Endothelial cell of umbilical vein (primary cell): ENCODE data around the gene SGCG. TPM values are rescaled to one million over a fixed set of nuclear protein-coding genes. Genes with fewer than 3 reads are reported as not detected.

Experiments used
- BruUV-seq: library from RNA; stranded (reverse); fragments of 400-500 nt; replicated peaks from 2 replicates; lab custom pipeline; 2021; lab: Mats Ljungman, UMichigan
- CTCF ChIA-PET: fragments of 300-600, 350-600 bp; sonication (Branson Sonifier 250); formaldehyde crosslinking; loops from one replicate; lab custom pipeline; 2021; ENCODE audit warnings: antibody characterized with exemption, inconsistent platforms; lab: Charles Lee
- POLR2A ChIA-PET: fragments of 300-600, 350-600 bp; sonication (Branson Sonifier 250); formaldehyde crosslinking; loops from one replicate; lab custom pipeline; 2021; ENCODE audit warnings: antibody characterized with exemption, inconsistent platforms; lab: Charles Lee
- DNase-seq: peaks from one replicate; pipeline ENCODE4 v3.0.0-alpha.2; 2011; ENCODE audit warnings: low read depth, low spot score
- FAIRE-seq: peaks from 2 replicates; lab custom pipeline; 2011; peaks lifted over from hg19 to GRCh38; lab: Jason Lieb, UNC
- H2AFZ ChIP-seq: 2 replicates; pipeline ENCODE4 v1.6.0; 2012; ENCODE audit warnings: low read depth, low read length, control low read depth, inconsistent platforms
- H3K27ac ChIP-seq: 2 replicates; pipeline ENCODE4 v1.5.1; 2011; ENCODE audit warnings: low read depth, mild to moderate bottlenecking, control low read depth, low read length, moderate library complexity; ENCODE audit not compliant: insufficient read depth
- H3K27me3 ChIP-seq, 2 experiments: 2 replicates each; pipeline versions ENCODE4 v1.6.0 to v1.6.1; 2011; ENCODE audit warnings: low read length in 2 of 2, mixed read lengths in 1 of 2; ENCODE audit not compliant: control insufficient read depth in 2 of 2, insufficient read depth in 2 of 2
- H3K36me3 ChIP-seq, 2 experiments: 2 replicates in 1 of 2; 3 replicates in 1 of 2; pipeline ENCODE4 v1.5.1; 2011; ENCODE audit warnings: low read length in 2 of 2, mild to moderate bottlenecking in 1 of 2, moderate library complexity in 1 of 2; ENCODE audit not compliant: control insufficient read depth in 2 of 2, insufficient read depth in 2 of 2; ENCODE audit errors: extremely low read depth in 1 of 2
- H3K4me1 ChIP-seq: 3 replicates; pipeline ENCODE4 v1.5.1; 2011; ENCODE audit warnings: mild to moderate bottlenecking, low read length; ENCODE audit not compliant: control insufficient read depth, insufficient read depth; ENCODE audit errors: extremely low read depth
- H3K4me2 ChIP-seq: 2 replicates; pipeline ENCODE4 v1.6.1; 2011; ENCODE audit warnings: low read length, control low read depth, mixed read lengths; ENCODE audit not compliant: insufficient read depth
- H3K4me3 ChIP-seq, 3 experiments: fragments of 200-600 bp in 1 of 3; sonication (generic), shearing (Covaris generic) in 1 of 3; replicated peaks in 1 of 3; 2 replicates each; pipeline ENCODE4 v1.5.1; 2011 to 2016; ENCODE audit warnings: control low read depth in 3 of 3, low read length in 3 of 3, mild to moderate bottlenecking in 2 of 3, inconsistent platforms in 1 of 3, low read depth in 1 of 3, moderate library complexity in 1 of 3; ENCODE audit not compliant: insufficient read depth in 1 of 3
- H3K79me2 ChIP-seq: 2 replicates; pipeline ENCODE4 v1.6.0; 2012; ENCODE audit warnings: low read length, inconsistent platforms; ENCODE audit not compliant: control insufficient read depth, insufficient read depth
- H3K9ac ChIP-seq: replicated peaks from 2 replicates; pipeline ENCODE3; 2011; ENCODE audit warnings: low read length, control low read depth; ENCODE audit not compliant: insufficient read depth; ENCODE audit errors: extremely low read depth
- H3K9me1 ChIP-seq: replicated peaks from 3 replicates; pipeline ENCODE4 v1.6.0; 2011; ENCODE audit warnings: mild to moderate bottlenecking, low read length; ENCODE audit not compliant: control insufficient read depth, insufficient read depth; ENCODE audit errors: extremely low read depth
- H3K9me3 ChIP-seq: replicated peaks from 2 replicates; pipeline ENCODE4 v1.5.1; 2012; ENCODE audit warnings: low read length, inconsistent platforms; ENCODE audit not compliant: control insufficient read depth, insufficient read depth
- H4K20me1 ChIP-seq: replicated peaks from 2 replicates; pipeline ENCODE3; 2011; ENCODE audit warnings: mild to moderate bottlenecking, low read length; ENCODE audit not compliant: control insufficient read depth, insufficient read depth; ENCODE audit errors: extremely low read depth
- CTCF ChIP-seq, 2 donors: IDR thresholded peaks; 1 replicate in 1 of 2; 2 replicates in 1 of 2; pipeline ENCODE4 v1.5.1; 2011; ENCODE audit warnings: low read length in 2 of 2, mild to moderate bottlenecking in 2 of 2, moderate library complexity in 2 of 2, control low read depth in 1 of 2, inconsistent platforms in 1 of 2, low read depth in 1 of 2; ENCODE audit not compliant: insufficient read depth in 1 of 2; ENCODE audit errors: extremely low read depth in 1 of 2
- EZH2 ChIP-seq: IDR thresholded peaks from 2 replicates; pipeline ENCODE4 v1.6.1; 2012; ENCODE audit warnings: borderline replicate concordance, low read depth, mild to moderate bottlenecking, moderate library complexity, low read length, inconsistent platforms; ENCODE audit not compliant: severe bottlenecking
- FOS ChIP-seq: IDR thresholded peaks from 2 replicates; pipeline ENCODE4 v1.6.1; 2011; ENCODE audit warnings: mild to moderate bottlenecking, low read length, moderate library complexity, borderline replicate concordance; ENCODE audit not compliant: insufficient read depth
- GATA2 ChIP-seq: IDR thresholded peaks from 2 replicates; pipeline ENCODE4 v1.7.0; 2011; ENCODE audit warnings: low read depth, mild to moderate bottlenecking, moderate library complexity, mixed read lengths, low read length; ENCODE audit not compliant: insufficient read length, insufficient read depth
- JUN ChIP-seq: IDR thresholded peaks from 2 replicates; pipeline ENCODE4 v1.6.1; 2011; ENCODE audit warnings: borderline replicate concordance, low read depth; ENCODE audit not compliant: insufficient read length, insufficient read depth
- MYC ChIP-seq: IDR thresholded peaks from one replicate; pipeline ENCODE4 v1.6.1; 2011; ENCODE audit warnings: mild to moderate bottlenecking, low read depth, low read length
- POLR2A ChIP-seq: IDR thresholded peaks from 2 replicates; pipeline ENCODE4 v1.6.1; 2012; ENCODE audit warnings: low read depth, mild to moderate bottlenecking, control low read depth, low read length
- POLR2AphosphoS5 ChIP-seq: IDR thresholded peaks from 2 replicates; pipeline ENCODE4 v1.6.1; 2012; ENCODE audit warnings: low read depth, mild to moderate bottlenecking, control low read depth, low read length, moderate library complexity; ENCODE audit not compliant: insufficient read depth
- dilution Hi-C: fragments of 300-500 bp; cut with MboI; formaldehyde crosslinking; loops from one replicate; pipeline ENCODE4 v1.15.0; 2019; ENCODE audit warnings: low sequenced_read_pairs; ENCODE audit not compliant: extremely low pct_ligation_motif_present
- intact Hi-C: fragments of 100-400 bp; cut with micrococcal nuclease; formaldehyde crosslinking; loops from one replicate; pipeline ENCODE4 v1.10.0; 2022
- polyA plus RNA-seq, 4 experiments: library from polyadenylated mRNA; depleted of rRNA in 3 of 4; stranded (reverse) in 3 of 4; unstranded in 1 of 4; fragments of >200 nt; gene quantifications; 2 replicates each; pipeline versions ENCODE4 v1.2.1 to v1.2.3, GENCODE V29; 2011 to 2012; ENCODE audit warnings: missing spikeins in 1 of 4
- total RNA-seq: library from RNA; stranded (reverse); gene quantifications from 2 replicates; pipeline ENCODE4 v1.2.3, GENCODE V29; 2021
- TF ChIP-seq, protein P1 (sequence below): IDR thresholded peaks from 2 replicates; pipeline ENCODE4 v1.6.1; 2011; ENCODE audit not compliant: insufficient read depth, insufficient read length

The SGCG gene
- total and polyA plus RNA-seq, 2 donors (not counting 3 experiments of a cell fraction or from before 2014, with no cell fraction given), result 0.22 TPM; not detected in 1

DNA sequence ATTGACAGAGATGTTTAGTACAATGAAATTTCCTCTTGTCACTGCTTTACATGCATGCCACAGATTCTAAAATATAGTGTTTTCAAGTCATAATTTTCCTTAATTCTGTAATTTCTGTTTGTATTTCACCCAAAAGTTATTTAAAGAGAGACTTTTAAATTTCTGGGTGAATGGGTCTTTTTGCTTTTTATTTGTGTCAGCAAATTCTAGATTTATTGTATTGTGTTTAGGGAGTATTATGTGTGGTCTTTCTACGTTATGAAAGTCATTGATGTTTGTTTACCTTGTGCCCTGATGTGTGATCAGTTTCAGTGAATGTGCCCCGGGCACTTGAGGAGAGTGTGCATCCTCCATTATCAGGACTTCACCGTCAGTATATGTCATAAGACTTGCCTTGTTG lies 92.7 kb downstream of the SGCG start:
- Histone ChIP-seq H3K4me2 (no peak overlapping the region), H4K20me1 (no peaks in the 10 kb centered on the region), H3K9me3 (no peaks in the 10 kb centered on the region), H3K9ac (no peak overlapping the region), H3K36me3 (no peaks in the 10 kb centered on the region), H3K27me3 (no peaks in the 10 kb centered on the region), H3K4me1 (no peaks in the 10 kb centered on the region), H3K4me3 (no peak overlapping the region), H2AFZ (no peak overlapping the region), H3K27ac (no peak overlapping the region), H3K79me2 (no peaks in the 10 kb centered on the region), H3K9me1 (no peaks in the 10 kb centered on the region)
- TF ChIP-seq, protein P1, sequence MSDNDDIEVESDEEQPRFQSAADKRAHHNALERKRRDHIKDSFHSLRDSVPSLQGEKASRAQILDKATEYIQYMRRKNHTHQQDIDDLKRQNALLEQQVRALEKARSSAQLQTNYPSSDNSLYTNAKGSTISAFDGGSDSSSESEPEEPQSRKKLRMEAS, result no peak
- TF ChIP-seq JUN (no peak), GATA2 (no peak), CTCF (IDR thresholded peaks at IDR 0.05; ENCODE audit: extremely low read depth in 1 of 2, insufficient read depth in 1 of 2, low read depth in 1 of 2, low read length in 2 of 2) (no peak), EZH2 (no peak), MYC (no peak), FOS (no peak), POLR2AphosphoS5 (no peak), POLR2A (no peak)
- no peak for FAIRE-seq
- no TSS peak for BruUV-seq
- intact Hi-C loops (no loop called here), dilution Hi-C loops (no loop called here)
- POLR2A ChIA-PET, result no interaction called here
- DNase-seq, result no peak
- CTCF ChIA-PET, result no interaction called here
